Gastroesophageal sphincter (tissue), 4 donors: ENCODE data around the gene CASK. TPM values are rescaled to one million over a fixed set of nuclear protein-coding genes. Genes with fewer than 3 reads are reported as not detected.
"Not testable (repeated sequence)": the region's sequence is repeated elsewhere in the genome, so short reads cannot be mapped to it uniquely, and the experiment has no call there.

Source experiments
- ATAC-seq: fragments of 150-250 bp; one replicate; pipeline ENCODE4 v1.9.1; 2016; ENCODE audit warnings: mild to moderate bottlenecking, moderate library complexity
- H3K27ac ChIP-seq, 4 donors: fragments of 200-600 bp; sonication (generic) in 3 of 4; 1 replicate in 3 of 4; 2 replicates in 1 of 4; pipeline ENCODE4 v1.5.1; 2016 to 2019
- H3K27me3 ChIP-seq: fragments of 200-600 bp; sonication (generic); one replicate; pipeline ENCODE4 v1.5.1; 2019
- H3K36me3 ChIP-seq, 2 donors: fragments of 200-600 bp; sonication (generic); one replicate each; pipeline ENCODE4 v1.5.1; 2019; ENCODE audit warnings: control low read depth in 1 of 2
- H3K4me1 ChIP-seq, 3 donors: fragments of 200-600 bp; sonication (generic); 1 replicate in 2 of 3; 2 replicates in 1 of 3; pipeline ENCODE4 v1.5.1; 2016 to 2019; ENCODE audit warnings: control low read depth in 2 of 3
- H3K4me3 ChIP-seq, 2 donors: fragments of 200-600 bp; sonication (generic); one replicate each; pipeline ENCODE4 v1.5.1; 2019; ENCODE audit warnings: mild to moderate bottlenecking in 1 of 2, moderate library complexity in 1 of 2
- H3K9me3 ChIP-seq, 3 donors: fragments of 200-600 bp; sonication (generic); one replicate each; pipeline ENCODE4 v1.5.1; 2017 to 2019; ENCODE audit warnings: control low read depth in 2 of 3
- EP300 ChIP-seq: sonication (generic); formaldehyde crosslinking; IDR thresholded peaks from one replicate; pipeline ENCODE4 v1.6.1; 2017; ENCODE audit warnings: antibody characterized with exemption, mild to moderate bottlenecking
- POLR2A ChIP-seq, 2 donors: fragments of 450-650 bp; IDR thresholded peaks; one replicate each; pipeline ENCODE4 v1.6.1; 2017; ENCODE audit warnings: antibody characterized with exemption in 2 of 2, mild to moderate bottlenecking in 2 of 2, moderate library complexity in 1 of 2
- POLR2AphosphoS5 ChIP-seq: sonication (generic); formaldehyde crosslinking; IDR thresholded peaks from one replicate; pipeline ENCODE4 v1.6.1; 2017; ENCODE audit warnings: antibody characterized with exemption
- WGBS, 2 donors: methylation state at CpG; one replicate each; pipeline ENCODE4 v1.1.5; 2018; ENCODE audit warnings: low coverage in 1 of 2; 5-methylcytosine and 5-hydroxymethylcytosine counted together
- total RNA-seq, 4 donors: library from RNA; depleted of rRNA; stranded (reverse); fragments of >200 nt; gene quantifications; one replicate each; pipeline ENCODE4 v1.1.0, GENCODE V29; 2016
- TF ChIP-seq, protein P1 (sequence below), 4 experiments: fragments of 200-600 bp in 2 of 4; fragments of 450-650 bp in 2 of 4; sonication (generic) in 1 of 4; IDR thresholded peaks; one replicate each; pipeline ENCODE4 v1.5.1; 2017 to 2019; ENCODE audit warnings: antibody characterized with exemption in 4 of 4, mild to moderate bottlenecking in 2 of 4, moderate library complexity in 2 of 4

CASK gene
- total RNA-seq, 4 donors from 2014 or later = 22.6 to 55.0 (median 30.5) TPM

DNA sequence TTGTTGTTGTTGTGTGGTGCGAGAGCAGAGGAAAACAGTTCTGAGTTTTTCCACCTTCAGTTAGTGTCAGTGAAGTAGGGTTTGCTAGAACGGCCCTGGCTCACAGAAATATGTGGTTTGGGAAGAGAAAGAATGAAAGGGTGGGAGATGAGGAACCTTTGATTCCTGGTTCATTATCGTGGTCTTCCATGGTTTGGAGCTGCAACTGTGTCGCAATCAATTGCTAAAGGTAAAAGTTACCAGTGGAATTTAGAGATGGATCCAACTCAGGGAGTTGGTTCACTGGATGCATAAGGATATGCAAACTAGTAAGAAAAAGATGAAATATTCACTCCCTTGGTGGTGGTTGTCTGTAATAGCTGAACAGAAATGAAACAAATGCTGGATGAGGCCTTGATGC is 270.2 kb downstream of the CASK start:
- TF ChIP-seq POLR2AphosphoS5 = no peak
- TF ChIP-seq POLR2A (IDR thresholded peaks at IDR 0.05) = no peak
- no peak for TF ChIP-seq EP300
- TF ChIP-seq, protein P1, sequence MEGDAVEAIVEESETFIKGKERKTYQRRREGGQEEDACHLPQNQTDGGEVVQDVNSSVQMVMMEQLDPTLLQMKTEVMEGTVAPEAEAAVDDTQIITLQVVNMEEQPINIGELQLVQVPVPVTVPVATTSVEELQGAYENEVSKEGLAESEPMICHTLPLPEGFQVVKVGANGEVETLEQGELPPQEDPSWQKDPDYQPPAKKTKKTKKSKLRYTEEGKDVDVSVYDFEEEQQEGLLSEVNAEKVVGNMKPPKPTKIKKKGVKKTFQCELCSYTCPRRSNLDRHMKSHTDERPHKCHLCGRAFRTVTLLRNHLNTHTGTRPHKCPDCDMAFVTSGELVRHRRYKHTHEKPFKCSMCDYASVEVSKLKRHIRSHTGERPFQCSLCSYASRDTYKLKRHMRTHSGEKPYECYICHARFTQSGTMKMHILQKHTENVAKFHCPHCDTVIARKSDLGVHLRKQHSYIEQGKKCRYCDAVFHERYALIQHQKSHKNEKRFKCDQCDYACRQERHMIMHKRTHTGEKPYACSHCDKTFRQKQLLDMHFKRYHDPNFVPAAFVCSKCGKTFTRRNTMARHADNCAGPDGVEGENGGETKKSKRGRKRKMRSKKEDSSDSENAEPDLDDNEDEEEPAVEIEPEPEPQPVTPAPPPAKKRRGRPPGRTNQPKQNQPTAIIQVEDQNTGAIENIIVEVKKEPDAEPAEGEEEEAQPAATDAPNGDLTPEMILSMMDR (IDR thresholded peaks at IDR 0.05) = no peak
- peaks cover 0 to 14% of the 10 kb centered on the region in 2 donors for H3K36me3 ChIP-seq
- ATAC-seq = no peak
- H3K9me3 ChIP-seq = no peaks in the 10 kb centered on the region
- WGBS, 2 donors = 80 to 100% methylated on average over 1 of the region's 4 CpGs
- H3K4me3 ChIP-seq = no peak overlapping the region
- H3K27ac ChIP-seq = no peak overlapping the region
- H3K4me1 ChIP-seq = no peaks in the 10 kb centered on the region
- no peaks in the 10 kb centered on the region for H3K27me3 ChIP-seq

DNA sequence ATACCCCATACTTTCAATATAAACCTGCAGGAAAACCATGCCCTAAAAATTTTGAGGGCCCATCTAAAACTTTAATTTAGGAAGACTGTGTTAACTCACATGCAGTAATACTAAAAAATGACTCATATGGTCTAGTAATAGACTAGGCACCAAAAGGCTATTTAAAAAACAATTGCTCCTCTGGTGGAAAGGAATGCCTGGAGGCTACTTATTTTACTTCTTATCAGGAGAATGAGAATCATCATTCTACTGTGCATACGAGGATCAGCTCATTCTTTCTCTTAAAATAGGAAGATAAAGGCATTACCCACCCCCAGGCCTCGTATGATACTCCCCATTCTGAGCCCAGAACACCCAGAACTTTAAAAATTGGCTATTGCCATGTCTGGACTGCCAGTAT is 277.2 kb downstream of the CASK start:
- 45 to 73% methylated on average over 2 of the region's 2 CpGs for WGBS, 2 donors
- H3K9me3 ChIP-seq, H3K27ac ChIP-seq, H3K36me3 ChIP-seq, ATAC-seq, H3K4me1 ChIP-seq, H3K27me3 ChIP-seq, H3K4me3 ChIP-seq: not testable (repeated sequence)

DNA sequence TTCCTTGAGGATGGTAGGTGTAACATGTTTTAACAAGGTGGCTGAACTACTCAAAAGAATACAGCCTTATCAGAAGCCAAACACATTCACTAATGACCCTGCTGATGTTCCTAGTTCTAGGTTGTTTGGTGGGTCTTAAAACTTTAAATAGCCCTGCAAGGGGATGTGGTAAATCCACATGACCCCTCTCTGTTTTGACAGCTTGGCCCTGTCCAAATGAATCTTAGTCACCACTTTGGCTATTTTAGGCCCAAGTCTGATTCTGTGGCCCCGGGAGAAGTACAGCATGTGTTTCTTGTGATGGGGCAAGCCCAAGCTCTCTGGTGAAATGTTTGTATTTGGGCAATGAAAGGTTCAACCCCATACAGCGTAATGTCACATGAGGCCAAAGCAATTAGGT is 289.1 kb downstream of the CASK start:
- WGBS, 2 donors = 0% methylated on average over 1 of the region's 2 CpGs; no CpG with 5 or more reads in 1 of the 2 donors
- Histone ChIP-seq H3K36me3 (no peaks in the 10 kb centered on the region), H3K9me3 (no peaks in the 10 kb centered on the region), H3K27ac (no peak overlapping the region), H3K4me1 (no peaks in the 10 kb centered on the region), H3K27me3 (no peaks in the 10 kb centered on the region), H3K4me3 (no peak overlapping the region)
- no peak for TF ChIP-seq EP300
- no peak for TF ChIP-seq POLR2A (IDR thresholded peaks at IDR 0.05)
- TF ChIP-seq, protein P1 (IDR thresholded peaks at IDR 0.05) = no peak
- no peak for TF ChIP-seq POLR2AphosphoS5
- no peak for ATAC-seq

DNA sequence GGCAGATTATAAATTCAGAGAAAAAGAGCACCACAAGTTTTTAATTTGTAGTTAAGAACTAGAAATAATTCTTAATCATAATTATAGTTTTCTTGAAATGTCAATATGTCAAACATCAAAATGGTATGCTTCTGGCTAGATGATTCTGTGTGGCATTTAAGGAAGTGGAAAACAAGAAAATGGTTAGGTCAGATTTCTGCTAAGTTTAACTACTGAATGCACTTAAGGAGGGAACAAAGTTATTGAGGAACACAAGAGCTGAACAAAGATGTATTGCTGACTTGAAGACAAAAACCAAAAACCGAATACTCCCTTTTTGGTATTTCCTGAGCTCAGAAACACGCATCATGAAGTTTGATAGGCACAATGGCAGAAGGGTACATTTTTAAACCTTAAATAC is 293.3 kb downstream of the CASK start:
- 69 to 94% methylated on average over 2 of the region's 2 CpGs for WGBS, 2 donors
- H3K9me3 ChIP-seq = no peaks in the 10 kb centered on the region
- H3K4me3 ChIP-seq = no peak overlapping the region
- H3K27ac ChIP-seq = no peak overlapping the region
- ATAC-seq = no peak
- H3K36me3 ChIP-seq = peaks cover 0 to 7% of the 10 kb centered on the region in 2 donors
- no peaks in the 10 kb centered on the region for H3K4me1 ChIP-seq
- no peaks in the 10 kb centered on the region for H3K27me3 ChIP-seq
- TF ChIP-seq POLR2AphosphoS5 (no peak), EP300 (no peak), POLR2A (IDR thresholded peaks at IDR 0.05) (no peak)
- TF ChIP-seq, protein P1 (IDR thresholded peaks at IDR 0.05) = no peak

DNA sequence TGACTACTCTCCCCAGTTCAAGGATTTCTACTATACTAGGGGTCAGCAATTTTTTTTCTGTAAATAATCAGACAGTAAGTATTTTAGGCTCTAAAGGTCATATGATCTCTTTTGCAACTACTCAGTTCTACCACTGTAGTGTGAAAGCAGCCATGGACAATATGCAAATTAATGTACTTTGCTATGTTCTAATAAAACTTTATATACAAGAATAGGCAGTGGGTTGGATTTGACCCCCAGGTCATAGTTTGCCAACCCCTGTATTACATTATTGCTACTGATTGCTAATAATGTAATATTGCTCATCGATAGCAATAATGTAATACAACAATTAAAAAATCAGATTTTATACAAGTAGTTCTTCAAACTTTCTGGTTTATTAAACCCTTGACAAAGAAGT is 293.8 kb downstream of the CASK start:
- TF ChIP-seq POLR2A (IDR thresholded peaks at IDR 0.05) = no peak
- TF ChIP-seq, protein P1 (IDR thresholded peaks at IDR 0.05) = no peak
- no peak for TF ChIP-seq EP300
- no peak for TF ChIP-seq POLR2AphosphoS5
- H3K27ac ChIP-seq = no peak overlapping the region
- 94 to 100% methylated on average over 1 of the region's 1 CpG for WGBS, 2 donors
- no peaks in the 10 kb centered on the region for H3K9me3 ChIP-seq
- no peaks in the 10 kb centered on the region for H3K27me3 ChIP-seq
- no peaks in the 10 kb centered on the region for H3K4me1 ChIP-seq
- no peak for ATAC-seq
- peaks cover 0 to 7% of the 10 kb centered on the region in 2 donors for H3K36me3 ChIP-seq
- H3K4me3 ChIP-seq = no peak overlapping the region
